Measurements from ENCODE around the gene DOK3.

DOK3 gene

DNA sequence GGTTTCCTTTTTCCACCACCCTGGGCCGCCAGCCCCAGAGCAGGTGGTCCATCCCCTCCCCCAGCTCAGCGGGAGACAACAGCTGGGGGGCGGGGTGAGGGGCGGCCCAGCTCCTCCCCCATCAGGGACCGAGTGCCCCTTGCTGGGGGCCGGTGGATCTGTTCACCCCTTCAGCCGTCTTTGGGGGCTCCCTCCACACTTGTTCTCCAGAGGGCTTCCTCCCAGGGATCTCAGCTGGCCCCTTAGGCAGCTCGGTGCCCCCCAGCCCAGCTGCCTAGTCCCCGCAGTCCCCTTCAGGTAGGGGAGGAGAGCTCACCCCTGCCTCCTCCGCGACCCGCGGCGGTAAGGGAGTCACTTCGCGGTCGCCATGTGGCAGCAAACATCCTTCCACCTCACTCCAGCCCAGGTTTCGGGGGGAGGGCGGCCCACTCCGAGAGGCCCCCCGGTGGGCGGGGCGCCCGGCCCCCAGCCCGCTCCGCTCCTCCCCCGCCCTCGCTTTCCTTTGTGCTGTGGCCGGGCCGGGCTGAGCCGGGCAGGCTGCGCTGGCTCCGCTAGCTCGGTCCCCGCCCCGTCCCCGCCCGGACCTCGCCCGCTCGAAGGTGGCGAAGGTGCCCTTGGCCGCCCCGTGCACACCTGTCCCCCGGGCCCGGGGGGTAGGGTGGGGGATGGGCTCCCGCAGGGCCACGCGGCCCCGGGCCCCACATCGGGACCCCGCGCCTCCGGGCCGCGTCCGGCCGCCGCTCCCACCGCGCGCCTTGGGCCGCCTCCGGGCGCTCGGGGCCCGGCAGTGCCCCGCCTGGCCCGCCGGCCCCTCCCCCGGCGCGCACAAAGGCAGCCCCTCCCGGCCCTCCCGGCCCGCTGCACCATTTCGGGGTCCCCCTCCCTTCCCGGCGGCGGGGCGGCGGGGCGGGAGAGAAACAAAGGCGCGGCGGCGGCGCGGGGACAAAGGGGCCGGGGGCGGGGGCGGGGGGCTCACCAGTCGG, 36.9 kb downstream of the DOK3 start:
- Histone ChIP-seq H2AK5ac (ENCODE audit: low read length) (peak overlapping the region; percentile 94), H3K18ac (ENCODE audit: low read length) (peak overlapping the region; percentile 95), H3K4me1 (ENCODE audit: control insufficient read depth in 1 of 2, insufficient read depth in 2 of 2, low read length in 2 of 2) (peaks cover 34 to 36% of the 10 kb centered on the region in 2 experiments), H3K27ac (ENCODE audit: low read depth, low read length) (peak overlapping the region; percentile 80), H3K14ac (ENCODE audit: low read length) (peak overlapping the region; percentile 96), H2AFZ (ENCODE audit: insufficient read depth, low read length, poor library complexity) (peak overlapping the region; percentile 40), H3K27me3 (ENCODE audit: insufficient read depth, low read length) (no peaks in the 10 kb centered on the region), H4K12ac (ENCODE audit: low read depth, low read length) (peak overlapping the region; percentile 74), H3K79me2 (ENCODE audit: control insufficient read depth, insufficient read depth, low read length, poor library complexity) (peaks cover 27% of the 10 kb centered on the region), H4K8ac (ENCODE audit: low read depth, low read length) (peak overlapping the region; percentile 73), H3K23ac (ENCODE audit: low read length) (no peak overlapping the region), H3K9ac (ENCODE audit: low read length) (peak overlapping the region; percentile 86), H4K91ac (ENCODE audit: low read depth, low read length) (peak overlapping the region; percentile 97), H2BK120ac (ENCODE audit: insufficient read depth, low read length, poor library complexity) (peak overlapping the region; percentile 34), H3K9me3 (ENCODE audit: insufficient read depth, low read depth, low read length) (peaks cover 2% of the 10 kb centered on the region), H3K79me1 (ENCODE audit: low read length) (peaks cover 13% of the 10 kb centered on the region), H3K4me3 (ENCODE audit: low read depth, low read length) (peak overlapping the region; percentile 92), H3K36me3 (ENCODE audit: control insufficient read depth in 1 of 2, insufficient read depth in 2 of 2, low read length in 2 of 2) (peaks cover 37 to 43% of the 10 kb centered on the region in 2 experiments), H2BK5ac (ENCODE audit: low read depth, low read length, poor library complexity) (peak overlapping the region; percentile 86), H3K4ac (ENCODE audit: low read depth, low read length) (peak overlapping the region; percentile 99), H2BK12ac (ENCODE audit: low read length) (peak overlapping the region; percentile 35), H3K4me2 (ENCODE audit: low read length) (peak overlapping the region; percentile 64)
- DNase-seq = no peak
- WGBS (ENCODE audit: extremely low coverage, insufficient coverage, insufficient read length) = no CpG with 5 or more reads among the region's 93 CpGs

DNA sequence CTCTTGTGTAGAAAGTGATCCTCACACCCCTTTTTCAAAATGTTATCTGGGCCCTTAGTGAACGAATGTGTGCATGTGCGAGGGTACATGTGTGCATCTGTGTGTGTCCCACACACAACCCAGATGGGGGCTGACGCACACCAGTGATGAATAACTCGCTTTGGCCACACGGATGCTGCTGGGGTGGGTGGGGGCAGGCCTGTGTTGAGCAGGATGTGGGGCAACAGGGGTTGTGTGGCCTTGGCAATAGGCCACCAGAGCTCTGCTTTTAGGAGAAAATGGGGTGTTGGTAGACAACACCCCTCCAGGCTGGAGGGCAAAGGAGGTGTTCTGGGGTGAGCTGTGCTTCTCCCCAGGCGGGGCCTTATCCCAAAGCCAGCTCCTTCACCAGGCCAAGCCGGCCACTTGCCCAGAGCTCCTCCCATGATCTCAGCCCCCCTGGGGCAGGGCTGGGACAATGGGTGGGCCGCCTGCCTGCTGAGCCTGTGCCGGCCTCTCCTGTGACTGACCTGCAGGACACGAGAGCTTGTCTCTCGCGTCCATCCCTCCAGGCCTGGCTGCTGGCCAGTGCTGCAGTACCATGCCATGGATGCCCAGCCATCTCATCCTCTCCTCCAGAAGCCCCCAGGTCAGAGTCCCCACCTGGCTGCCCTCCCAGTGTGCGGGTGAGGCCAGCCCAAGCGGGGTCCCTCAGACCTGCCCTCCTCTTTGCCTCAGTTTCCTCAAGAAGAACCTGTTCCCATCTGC, 37.8 kb downstream of the DOK3 start:
- Histone ChIP-seq H3K4ac (ENCODE audit: low read depth, low read length) (peak overlapping the region; percentile 99), H2AK5ac (ENCODE audit: low read length) (no peak overlapping the region), H3K4me3 (ENCODE audit: low read depth, low read length) (peak overlapping the region; percentile 92), H3K36me3 (ENCODE audit: control insufficient read depth in 1 of 2, insufficient read depth in 2 of 2, low read length in 2 of 2) (peaks cover 47 to 53% of the 10 kb centered on the region in 2 experiments), H3K79me1 (ENCODE audit: low read length) (peaks cover 13% of the 10 kb centered on the region), H3K14ac (ENCODE audit: low read length) (peak overlapping the region; percentile 94), H2AFZ (ENCODE audit: insufficient read depth, low read length, poor library complexity) (no peak overlapping the region), H3K27ac (ENCODE audit: low read depth, low read length) (no peak overlapping the region), H2BK5ac (ENCODE audit: low read depth, low read length, poor library complexity) (no peak overlapping the region), H4K12ac (ENCODE audit: low read depth, low read length) (no peak overlapping the region), H4K91ac (ENCODE audit: low read depth, low read length) (no peak overlapping the region), H3K18ac (ENCODE audit: low read length) (peak overlapping the region; percentile 82), H3K9me3 (ENCODE audit: insufficient read depth, low read depth, low read length) (peaks cover 4% of the 10 kb centered on the region), H2BK12ac (ENCODE audit: low read length) (no peak overlapping the region), H3K9ac (ENCODE audit: low read length) (peak overlapping the region; percentile 55), H2BK120ac (ENCODE audit: insufficient read depth, low read length, poor library complexity) (no peak overlapping the region), H3K4me2 (ENCODE audit: low read length) (peak overlapping the region; percentile 64), H3K79me2 (ENCODE audit: control insufficient read depth, insufficient read depth, low read length, poor library complexity) (peaks cover 27% of the 10 kb centered on the region), H3K27me3 (ENCODE audit: insufficient read depth, low read length) (no peaks in the 10 kb centered on the region), H3K4me1 (ENCODE audit: control insufficient read depth in 1 of 2, insufficient read depth in 2 of 2, low read length in 2 of 2) (peaks cover 34 to 36% of the 10 kb centered on the region in 2 experiments), H4K8ac (ENCODE audit: low read depth, low read length) (no peak overlapping the region), H3K23ac (ENCODE audit: low read length) (no peak overlapping the region)
- WGBS (ENCODE audit: extremely low coverage, insufficient coverage, insufficient read length) = no CpG with 5 or more reads among the region's 14 CpGs
- DNase-seq = no peak

DNA sequence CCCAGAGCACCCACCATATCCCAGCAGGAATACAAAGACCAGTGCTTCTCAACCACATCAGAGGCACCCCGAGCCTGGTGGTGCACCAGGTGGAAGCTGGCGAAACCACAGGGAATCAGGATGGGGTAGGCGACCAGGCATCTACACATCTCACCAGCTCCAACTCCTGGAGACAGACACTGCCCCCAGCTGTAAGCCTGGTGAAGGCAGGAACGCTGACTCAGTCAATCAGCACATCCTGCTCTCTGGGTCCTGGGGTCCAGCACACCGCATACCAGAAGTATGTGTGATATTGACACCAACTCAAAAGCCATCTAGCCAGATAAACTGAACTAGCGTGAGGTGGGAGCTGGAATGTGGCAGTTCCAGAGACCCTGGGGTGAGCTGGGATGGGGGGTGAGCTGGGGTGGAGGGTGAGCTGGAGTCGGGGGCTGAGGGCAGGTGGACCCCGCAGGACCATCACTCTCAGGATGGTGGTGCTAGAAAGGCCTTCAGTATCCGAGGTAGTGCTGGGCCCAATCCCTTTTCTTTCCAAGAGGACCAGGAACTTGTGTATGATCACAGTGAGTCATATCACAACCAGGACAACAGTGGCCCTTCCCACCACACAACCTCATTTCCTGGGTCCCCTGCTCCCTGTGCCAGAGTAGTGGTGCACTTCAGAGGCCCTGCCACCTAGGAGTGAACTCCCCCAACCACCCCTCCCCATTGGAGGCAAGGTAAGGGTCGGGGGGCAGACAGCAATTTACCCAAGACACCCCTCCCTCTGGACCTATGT, 38.7 kb downstream of the DOK3 start:
- Histone ChIP-seq H3K4me2 (ENCODE audit: low read length) (peak overlapping the region; percentile 28), H3K9ac (ENCODE audit: low read length) (no peak overlapping the region), H3K18ac (ENCODE audit: low read length) (peak overlapping the region; percentile 10), H4K12ac (ENCODE audit: low read depth, low read length) (no peak overlapping the region), H4K8ac (ENCODE audit: low read depth, low read length) (no peak overlapping the region), H3K27me3 (ENCODE audit: insufficient read depth, low read length) (no peaks in the 10 kb centered on the region), H3K27ac (ENCODE audit: low read depth, low read length) (no peak overlapping the region), H2BK120ac (ENCODE audit: insufficient read depth, low read length, poor library complexity) (no peak overlapping the region), H4K91ac (ENCODE audit: low read depth, low read length) (no peak overlapping the region), H2BK5ac (ENCODE audit: low read depth, low read length, poor library complexity) (no peak overlapping the region), H2AFZ (ENCODE audit: insufficient read depth, low read length, poor library complexity) (no peak overlapping the region), H3K23ac (ENCODE audit: low read length) (no peak overlapping the region), H3K4ac (ENCODE audit: low read depth, low read length) (peak overlapping the region; percentile 59), H3K14ac (ENCODE audit: low read length) (no peak overlapping the region), H3K4me3 (ENCODE audit: low read depth, low read length) (no peak overlapping the region), H3K79me1 (ENCODE audit: low read length) (peaks cover 13% of the 10 kb centered on the region), H2AK5ac (ENCODE audit: low read length) (no peak overlapping the region), H3K4me1 (ENCODE audit: control insufficient read depth in 1 of 2, insufficient read depth in 2 of 2, low read length in 2 of 2) (peaks cover 34 to 36% of the 10 kb centered on the region in 2 experiments), H3K9me3 (ENCODE audit: insufficient read depth, low read depth, low read length) (peaks cover 4% of the 10 kb centered on the region), H2BK12ac (ENCODE audit: low read length) (no peak overlapping the region), H3K36me3 (ENCODE audit: control insufficient read depth in 1 of 2, insufficient read depth in 2 of 2, low read length in 2 of 2) (peaks cover 55 to 61% of the 10 kb centered on the region in 2 experiments), H3K79me2 (ENCODE audit: control insufficient read depth, insufficient read depth, low read length, poor library complexity) (peaks cover 27% of the 10 kb centered on the region)
- no peak for DNase-seq
- no CpG with 5 or more reads among the region's 10 CpGs for WGBS (ENCODE audit: extremely low coverage, insufficient coverage, insufficient read length)

Measured in trophoblast cell (in vitro differentiated cells and primary cell).